NCI-H748 treated with DMSO at 0.1 percent for 48 hours (cell line): ENCODE measurements around the gene TBC1D17.
A peak's percentile ranks its signal among the peaks of the same experiment; 100 is the strongest.

Experiments
- DNase-seq: peaks from one replicate; lab custom pipeline; 2025; lab: John Stamatoyannopoulos, UW

TBC1D17 gene

GRCh38 chr19:49877020-49877878 lies at the start of gene TBC1D17, which contains the start of gene AKT1S1:
TBC1D17 (plus strand) TSS chr19:49877702; CDS start chr19:49877724, 22 bp downstream.
AKT1S1 (minus strand) TSS chr19:49877355; CDS start chr19:49873295, 4,060 bp downstream.
- peak; percentile 100 for DNase-seq

DNA sequence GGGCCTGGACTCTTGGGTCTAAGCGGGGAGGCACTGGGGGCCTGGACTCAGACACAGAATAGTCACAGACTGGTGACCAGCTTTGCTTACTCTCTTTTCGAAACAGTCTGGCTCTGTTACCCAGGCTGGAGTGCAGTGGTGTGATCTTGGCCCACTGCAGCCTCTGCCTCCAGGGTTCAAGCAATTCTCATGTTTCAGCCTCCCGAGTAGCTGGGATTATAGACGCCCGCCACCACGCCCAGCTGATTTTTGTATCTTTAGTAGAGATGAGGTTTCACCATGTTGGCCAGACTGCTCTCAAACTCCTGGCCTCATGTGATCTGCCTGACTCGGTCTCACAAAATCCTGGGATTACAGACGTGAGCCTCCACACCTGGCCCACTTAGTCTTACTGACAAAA lies 48.3 kb upstream of the TBC1D17 start:
- no peak for DNase-seq

DNA sequence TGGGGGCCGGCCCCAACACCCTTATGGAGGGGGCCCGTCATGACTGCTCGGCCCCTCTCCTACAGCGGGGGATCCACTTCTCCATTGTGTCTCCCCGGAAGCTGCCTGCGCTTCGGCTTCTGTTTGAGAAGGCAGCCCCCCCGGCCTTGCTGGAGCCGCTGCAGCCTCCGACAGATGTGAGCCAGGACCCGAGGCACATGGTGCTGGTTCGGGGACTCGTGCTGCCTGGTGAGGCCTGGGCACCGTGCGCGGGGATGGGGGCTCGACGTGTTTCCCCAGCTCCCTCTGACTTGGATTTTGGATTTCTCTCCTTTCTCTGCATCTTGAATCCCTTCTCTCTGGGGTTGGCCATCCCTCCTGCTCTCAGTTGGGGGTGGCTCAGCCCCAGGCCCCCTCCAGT lies 47.8 kb upstream of the TBC1D17 start:
- no peak for DNase-seq

DNA sequence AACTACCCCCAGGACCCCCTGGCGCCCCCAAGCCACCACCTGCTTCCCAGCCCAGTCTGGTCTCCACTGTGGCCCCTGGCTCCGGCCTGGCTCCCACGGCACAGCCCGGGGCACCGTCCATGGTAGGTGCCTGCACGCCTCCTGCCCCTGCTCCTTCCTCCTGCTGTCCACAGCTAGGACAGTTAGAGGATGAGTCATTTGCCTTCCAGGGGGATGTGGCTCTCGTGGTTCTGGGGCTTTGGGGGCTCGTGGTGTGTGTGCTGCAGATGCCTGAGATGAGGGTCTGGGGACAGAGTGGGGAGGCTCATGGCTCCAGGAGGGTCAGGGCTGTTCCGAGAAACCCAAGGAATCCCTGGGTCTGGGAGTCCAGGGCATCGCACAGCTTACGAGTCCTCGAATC lies 46.7 kb upstream of the TBC1D17 start:
- no peak for DNase-seq

- no peak for DNase-seq
Measured at GRCh38 chr19:49831592-49831991, 45.9 kb upstream of the TBC1D17 start.

- no peak for DNase-seq
Measured at GRCh38 chr19:49832556-49832955, 44.9 kb upstream of the TBC1D17 start.

DNA sequence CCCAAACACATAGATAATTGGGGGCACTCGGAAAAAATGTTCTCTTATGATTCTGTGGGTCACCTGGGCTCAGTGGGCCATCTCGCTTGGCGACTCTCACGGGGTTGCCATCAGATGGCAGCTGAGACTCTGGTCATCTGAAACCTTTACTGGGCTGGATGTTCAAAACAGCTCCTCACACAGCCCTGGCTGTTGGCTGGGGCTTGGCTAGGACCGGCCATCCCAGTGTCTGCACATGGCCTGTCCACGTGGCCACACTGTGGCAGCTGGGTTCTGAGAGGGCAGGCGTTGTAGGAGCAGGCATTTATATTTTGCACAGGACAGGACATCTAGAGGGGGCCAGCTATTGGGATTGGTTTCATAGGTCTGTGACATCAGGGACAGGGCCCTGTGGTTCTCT lies 43.9 kb upstream of the TBC1D17 start:
- DNase-seq, result no peak

DNA sequence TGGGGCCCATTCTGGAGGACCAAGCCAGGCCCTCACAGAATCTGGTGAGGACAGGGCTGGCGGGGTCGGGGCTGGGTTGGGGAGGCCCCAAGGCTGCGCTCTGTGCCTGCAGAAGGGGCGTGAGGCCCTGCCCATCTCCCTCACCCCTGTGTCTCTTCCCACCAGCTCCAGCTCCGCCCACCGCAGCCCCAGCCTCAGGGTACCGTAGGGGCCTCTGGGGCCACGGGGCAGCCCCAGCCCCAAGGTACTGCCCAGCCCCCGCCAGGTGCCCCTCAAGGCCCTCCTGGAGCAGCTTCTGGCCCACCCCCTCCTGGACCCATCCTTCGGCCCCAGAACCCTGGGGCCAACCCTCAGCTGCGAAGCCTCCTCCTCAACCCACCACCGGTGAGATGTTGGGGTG lies 41.9 kb upstream of the TBC1D17 start:
- no peak for DNase-seq

GRCh38 chr19:49836176-49837008 lies 41.1 kb upstream of the TBC1D17 start:
- no peak for DNase-seq

GRCh38 chr19:49837009-49837310 lies 40.5 kb upstream of the TBC1D17 start:
- DNase-seq, result no peak

GRCh38 chr19:49837425-49837824 lies 40.1 kb upstream of the TBC1D17 start:
- no peak for DNase-seq

DNA sequence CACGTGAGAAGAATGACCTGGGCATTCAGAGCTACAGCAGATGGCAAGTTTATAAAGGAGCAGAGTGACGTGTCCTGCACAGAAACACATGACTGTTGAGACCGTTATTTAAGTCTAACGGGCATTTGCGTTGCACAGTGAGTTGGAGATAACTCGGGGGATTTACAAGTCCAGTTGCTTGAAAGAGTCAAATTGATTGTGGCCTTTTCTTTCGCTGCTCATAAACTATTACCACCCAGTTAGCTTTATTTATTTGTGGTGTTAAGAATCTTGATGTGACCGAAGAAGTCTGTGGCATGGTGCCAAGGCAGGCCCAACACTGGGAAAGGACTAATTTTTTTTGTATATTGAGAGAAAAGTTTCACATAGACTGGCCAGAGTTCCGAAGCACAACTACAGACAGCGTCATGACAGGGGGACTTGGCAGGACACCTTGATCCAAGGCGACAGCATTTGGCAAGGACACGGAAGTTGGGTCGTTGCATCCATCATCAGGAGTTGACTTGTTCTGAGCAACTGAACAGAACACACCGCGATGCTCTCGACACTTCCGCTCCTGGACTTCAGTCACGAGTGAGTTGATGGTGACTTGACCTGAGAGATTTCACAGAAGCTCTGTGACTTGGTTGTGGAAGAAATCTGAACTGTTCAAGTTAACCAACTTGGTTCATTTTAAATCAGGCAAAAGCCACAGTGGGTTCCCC lies 38.5 kb upstream of the TBC1D17 start:
- DNase-seq, result no peak

DNA sequence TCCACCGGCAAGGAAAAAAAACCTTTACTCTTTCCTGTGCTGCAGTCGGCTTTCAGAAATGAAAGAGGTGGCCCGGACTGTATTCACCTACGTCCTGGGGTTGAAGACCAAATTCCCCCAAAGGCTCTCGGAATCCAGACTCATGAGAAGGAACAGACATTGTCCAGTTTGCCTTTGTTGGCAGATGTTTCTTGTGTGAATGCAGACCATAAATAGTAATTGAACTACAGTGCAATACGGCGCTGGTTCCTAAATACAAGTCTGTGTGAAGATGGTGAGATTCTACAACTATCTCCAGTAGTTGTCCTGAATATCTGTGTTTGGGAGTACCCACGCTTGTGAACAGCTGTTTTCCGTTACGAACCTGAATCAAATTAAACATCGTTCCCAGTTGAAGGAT lies 37.8 kb upstream of the TBC1D17 start:
- DNase-seq, result no peak

DNA sequence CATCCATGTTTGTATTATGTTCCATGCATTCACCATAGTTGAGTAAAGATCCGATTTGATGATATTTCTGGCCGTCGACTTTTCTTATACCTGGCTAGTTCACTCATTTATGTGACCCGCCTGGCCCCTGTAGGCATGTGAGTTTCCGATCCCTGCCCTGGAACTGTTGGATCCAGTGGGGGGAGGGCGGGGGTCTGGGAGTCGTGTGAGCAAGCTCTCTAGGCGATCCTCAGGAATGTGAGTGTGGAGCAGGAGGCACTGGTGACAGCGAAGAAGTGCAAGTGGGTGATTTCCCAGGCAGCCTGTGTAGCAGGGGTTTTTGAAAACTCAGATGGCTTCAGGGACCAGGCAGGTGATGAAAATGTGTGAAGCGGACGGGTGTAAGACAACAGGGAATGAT lies 37.2 kb upstream of the TBC1D17 start:
- DNase-seq, result no peak

DNA sequence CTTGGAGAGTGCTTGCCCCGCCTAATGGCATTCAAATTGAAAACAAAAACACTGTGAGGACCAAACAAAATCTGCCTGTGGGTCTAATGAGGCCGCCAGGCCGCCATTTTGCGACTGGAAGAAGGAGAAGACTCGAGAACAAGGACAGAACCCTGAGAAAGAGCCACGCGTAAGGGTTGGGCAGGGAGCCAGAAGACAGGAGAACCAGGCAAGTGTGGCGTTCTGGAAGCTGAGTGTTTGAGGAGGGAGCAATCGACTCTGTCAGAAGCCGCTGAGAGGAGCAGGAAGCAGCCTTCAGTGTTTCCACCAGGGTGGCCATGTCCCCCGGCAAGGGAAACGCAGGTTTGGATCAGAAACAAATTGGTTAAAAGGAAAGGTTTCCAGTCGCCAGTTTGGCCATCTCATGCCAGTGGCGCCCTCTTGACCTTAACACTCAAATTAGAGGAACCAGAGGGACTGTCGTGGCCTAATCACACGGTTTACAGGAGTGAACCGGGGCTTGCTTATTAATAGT lies 36.7 kb upstream of the TBC1D17 start:
- DNase-seq, result no peak

DNA sequence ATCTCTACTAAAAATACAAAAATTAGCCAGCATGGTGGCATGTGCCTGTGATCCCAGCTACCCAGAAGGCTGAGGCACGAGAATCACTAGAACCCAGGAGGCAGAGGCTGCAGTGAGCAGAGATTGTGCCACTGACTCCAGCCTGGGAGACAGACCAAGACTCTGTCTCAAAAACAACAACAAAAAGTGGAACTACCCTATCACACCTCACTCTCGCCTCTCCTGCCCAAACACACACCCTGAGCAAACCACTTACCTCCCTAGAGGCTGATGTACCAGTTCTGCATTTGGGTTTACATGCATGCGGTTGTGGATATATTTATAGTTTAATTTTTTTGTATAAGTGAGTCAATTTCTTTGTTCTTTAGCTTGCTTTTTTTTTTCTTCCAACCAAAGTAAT lies 34.2 kb upstream of the TBC1D17 start:
- DNase-seq, result no peak

DNA sequence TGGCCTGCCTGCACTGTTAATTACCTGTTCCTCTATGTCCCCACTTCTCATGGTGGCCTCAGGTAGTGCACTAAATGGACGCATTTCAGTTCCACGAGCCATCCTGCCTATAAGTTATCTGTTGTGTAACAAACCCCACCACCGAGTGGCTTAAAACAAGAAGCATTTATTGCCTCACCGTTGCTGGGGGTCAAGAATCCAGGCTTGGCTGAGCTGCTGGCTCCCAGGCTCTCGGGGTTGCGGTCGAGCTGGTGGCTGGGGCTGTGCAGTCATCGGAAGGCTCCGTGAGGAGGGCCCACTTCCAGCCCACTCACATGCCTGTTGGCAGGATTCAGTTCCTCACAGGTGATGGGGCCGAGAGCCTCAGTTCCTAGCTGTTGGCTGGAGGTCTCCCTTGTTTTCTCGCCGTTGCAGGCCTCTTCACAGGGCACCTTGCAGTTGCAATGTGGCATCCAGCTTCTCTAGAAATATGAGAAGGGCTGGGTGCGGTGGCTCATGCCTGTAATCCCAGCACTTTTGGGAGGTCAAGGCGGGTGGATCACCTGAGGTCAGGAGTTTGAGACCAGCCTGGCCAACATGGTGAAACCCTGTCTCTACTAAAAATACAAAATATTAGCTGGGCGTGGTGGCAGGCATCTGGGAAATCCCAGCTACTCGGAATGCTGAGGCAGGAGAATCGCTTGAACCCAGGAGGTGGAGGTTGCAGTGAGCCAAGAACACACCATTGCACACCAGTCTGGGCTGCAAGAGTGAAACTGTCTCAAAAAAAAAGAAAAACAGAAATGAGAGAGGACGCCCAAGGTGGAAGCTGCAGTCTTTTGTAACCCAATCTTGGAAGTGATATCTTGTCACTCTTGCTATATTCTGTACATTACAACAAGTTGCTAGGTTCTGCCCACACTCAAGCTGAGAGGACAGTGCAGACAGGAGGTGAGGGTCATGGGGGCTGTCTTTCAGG lies 33.1 kb upstream of the TBC1D17 start:
- no peak for DNase-seq

DNA sequence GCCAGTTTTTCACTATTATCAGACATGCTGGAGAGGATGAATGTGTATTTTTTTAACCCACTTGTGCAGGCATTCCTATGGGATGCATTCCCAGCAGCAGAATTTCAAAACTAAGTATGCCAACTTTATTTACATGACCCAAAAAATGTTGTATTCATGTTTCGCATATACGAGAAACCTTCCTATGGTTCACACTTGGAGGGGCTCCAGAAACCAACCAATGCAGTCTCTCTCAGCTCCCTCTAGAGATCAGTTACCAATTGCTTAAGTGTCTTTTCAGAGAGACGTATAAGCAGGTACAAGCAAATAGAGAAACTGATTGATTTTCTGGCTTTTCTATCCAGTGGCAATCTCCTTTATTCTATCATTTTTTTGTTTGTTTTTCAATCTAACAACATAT lies 32.1 kb upstream of the TBC1D17 start:
- DNase-seq, result no peak

- no peak for DNase-seq
Measured at GRCh38 chr19:49846408-49846807, 31.1 kb upstream of the TBC1D17 start.

DNA sequence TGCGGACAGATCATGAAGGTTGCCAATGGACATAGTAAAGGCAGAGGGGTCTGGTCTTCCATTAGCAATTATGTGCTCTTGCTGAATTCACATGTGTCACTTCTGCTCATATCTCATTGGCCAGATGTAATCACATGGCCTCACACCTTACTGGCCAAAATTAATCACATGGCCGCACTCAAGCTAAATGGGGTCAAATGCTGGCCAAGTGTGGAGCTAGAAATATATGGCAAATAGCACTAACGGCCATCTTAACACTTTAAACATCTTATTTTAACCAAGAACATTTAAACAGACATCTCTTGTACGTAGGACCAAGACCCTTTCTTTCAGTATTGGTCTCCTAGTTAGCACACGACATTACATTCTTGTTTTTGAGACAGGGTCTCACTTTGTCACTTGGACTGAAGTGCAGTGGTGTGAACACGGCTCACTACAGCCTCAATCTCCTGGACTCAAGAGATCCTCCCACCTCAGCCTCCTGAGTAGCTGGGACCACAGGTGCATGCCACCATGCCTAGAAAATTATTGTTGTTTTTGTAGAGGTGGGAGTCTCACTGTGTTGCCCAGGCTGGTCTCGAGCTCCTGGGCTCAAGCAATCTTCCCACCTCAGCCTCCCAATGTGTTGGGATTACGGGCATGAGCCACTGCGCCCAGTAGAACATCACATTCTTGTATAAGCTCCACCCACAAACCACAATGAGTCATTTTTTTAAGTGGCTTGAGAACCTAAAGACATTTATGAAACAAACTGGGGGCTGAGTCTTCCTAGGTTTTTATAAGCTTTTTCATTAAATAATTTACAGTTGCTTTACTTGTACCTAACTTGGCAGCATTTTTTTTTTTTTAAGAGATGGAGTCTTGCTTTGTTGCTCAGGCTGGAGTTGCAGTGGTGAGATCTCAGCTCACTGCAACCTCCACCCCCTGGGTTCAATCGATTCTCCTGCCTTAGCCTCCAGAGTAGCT lies 29.5 kb upstream of the TBC1D17 start:
- DNase-seq, result no peak
